Motor neuron (in vitro differentiated cells): ENCODE results near the gene FANCM. TPM values are rescaled to one million over a fixed set of nuclear protein-coding genes. Genes with fewer than 3 reads are reported as not detected.
A peak's percentile ranks its signal among the peaks of the same experiment; 100 is the strongest.
"Not testable (repeated sequence)": the region's sequence is repeated elsewhere in the genome, so short reads cannot be mapped to it uniquely, and the experiment has no call there.

ENCODE experiments used
- ATAC-seq, 8 experiments: fragments of 200-7000 bp; cut with Tn5 transposase; replicated peaks in 6 of 8; 2 replicates each; pipeline ENCODE4 v1.8.0; 2021; ENCODE audit warnings: mild to moderate bottlenecking in 8 of 8, moderate library complexity in 8 of 8
- H3K27ac ChIP-seq, 2 donors: fragments of 250-450 bp; sonication (Bioruptor Pico); 2 replicates each; pipeline ENCODE4 v1.9.0; 2021; ENCODE audit warnings: antibody characterized with exemption in 2 of 2, mild to moderate bottlenecking in 2 of 2, moderate library complexity in 1 of 2
- H3K4me1 ChIP-seq, 2 donors: fragments of 250-450 bp; sonication (Bioruptor Pico); replicated peaks in 1 of 2; 2 replicates each; pipeline ENCODE4 v1.6.1; 2021; ENCODE audit warnings: antibody characterized with exemption in 2 of 2, mild to moderate bottlenecking in 2 of 2, moderate library complexity in 1 of 2
- H3K4me3 ChIP-seq, 5 donors: fragments of 250-450 bp; sonication (Bioruptor Pico); 2 replicates each; pipeline ENCODE4 v1.9.0; 2021; ENCODE audit warnings: antibody characterized with exemption in 5 of 5, mild to moderate bottlenecking in 5 of 5, moderate library complexity in 4 of 5
- WGBS, 10 experiments: fragments of 450-650 bp; shearing (Covaris generic); methylation state at CpG; one replicate each; pipeline ENCODE4 v1.0.0; 2022; 5-methylcytosine and 5-hydroxymethylcytosine counted together
- in situ Hi-C, 9 experiments: fragments of 400-800 bp; cut with MboI; loops; one replicate each; pipeline ENCODE4 v1.15.0; 2021; ENCODE audit warnings: low sequenced_read_pairs in 9 of 9, low pct_unique_long_range_greater_than_20kb in 2 of 9; ENCODE audit not compliant: unreplicated experiment in 9 of 9
- total RNA-seq, 8 experiments: library from RNA; unstranded; fragments of 300-600 nt; gene quantifications; 2 replicates each; pipeline versions ENCODE4 v1.2.3 to v1.2.4, GENCODE V29; 2022

FANCM gene
- total RNA-seq, 8 experiments from 2014 or later = 2.6 to 13.1 (median 5.4) TPM

DNA sequence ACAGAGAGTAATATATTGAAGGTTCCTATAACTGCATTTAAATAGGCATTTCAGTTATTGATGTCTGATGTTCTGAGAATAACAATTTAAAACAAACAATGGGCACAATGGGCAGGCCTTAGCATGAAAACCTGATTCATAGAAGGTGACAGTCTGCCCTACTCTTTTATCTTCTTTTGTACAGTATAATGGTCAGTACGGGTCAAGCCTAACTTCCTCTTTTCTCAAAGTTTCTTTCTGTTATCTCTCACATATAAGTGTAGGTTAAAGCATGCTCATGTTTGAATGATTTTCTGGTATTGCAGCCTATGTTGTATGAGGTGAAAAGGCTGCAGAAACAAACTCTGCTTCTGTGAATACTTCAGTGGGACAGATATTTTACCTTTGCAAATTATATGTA lies 15.6 kb upstream of the FANCM start:
- no peak for ATAC-seq
- 67 to 100% (median 100%) methylated on average over 1 of the region's 1 CpG; no CpG with 5 or more reads in 3 of the 10 experiments for WGBS, 10 experiments

DNA sequence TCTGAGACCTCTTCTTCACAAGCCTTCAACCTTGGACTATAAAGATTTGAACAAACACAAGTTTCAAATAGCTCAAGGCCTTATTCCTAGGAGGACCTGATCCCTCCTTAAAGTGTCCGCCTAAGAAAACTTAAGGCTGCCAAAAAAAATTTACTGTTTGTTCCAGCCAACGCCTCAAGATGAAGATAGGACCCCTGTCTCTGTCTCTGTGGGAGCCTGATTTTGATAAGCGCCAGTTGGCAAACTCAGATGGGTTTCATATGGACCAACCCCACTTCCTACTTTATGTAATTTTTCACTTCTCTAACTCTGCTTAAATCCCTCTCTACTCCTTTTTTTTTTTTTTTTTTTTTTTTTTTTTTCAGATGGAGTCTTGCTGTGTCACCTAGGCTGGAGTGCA lies 12.5 kb upstream of the FANCM start:
- no peak overlapping the region for H3K27ac ChIP-seq
- in situ Hi-C loops = no loop called here
- no peak overlapping the region for H3K4me3 ChIP-seq
- H3K4me1 ChIP-seq = no peaks in the 10 kb centered on the region
- ATAC-seq = no peak
- 90 to 100% (median 100%) methylated on average over 1 to 3 of the region's 3 CpGs; no CpG with 5 or more reads in 3 of the 10 experiments for WGBS, 10 experiments

More for the DNA sequence above, 15.6 kb upstream of the FANCM start:
- no peak overlapping the region for H3K27ac ChIP-seq
- in situ Hi-C loops = no loop called here
- H3K4me1 ChIP-seq = no peaks in the 10 kb centered on the region
- no peak overlapping the region for H3K4me3 ChIP-seq

DNA sequence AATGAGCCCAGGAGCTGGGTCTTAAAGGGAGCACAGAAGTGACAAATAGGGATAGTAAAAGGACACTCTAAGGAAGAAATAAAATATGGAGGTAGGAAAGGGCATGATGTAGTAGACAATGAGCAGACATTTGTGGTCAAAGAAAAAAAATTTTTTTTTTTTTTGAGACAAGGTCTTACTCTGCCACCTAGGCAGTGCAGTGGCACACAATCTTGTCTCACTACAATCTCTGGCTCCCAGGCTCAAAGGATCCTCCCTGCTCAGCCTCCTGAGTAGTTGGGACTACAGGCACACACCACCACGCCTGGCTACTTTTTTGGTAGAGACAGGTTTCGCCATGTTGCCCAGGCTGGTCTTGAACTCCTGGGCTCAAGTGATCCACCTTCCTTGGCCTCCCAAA lies 10.0 kb upstream of the FANCM start:
- 100% methylated on average over 1 to 2 of the region's 2 CpGs; no CpG with 5 or more reads in 7 of the 10 experiments for WGBS, 10 experiments

GRCh38 chr14:45128963-45129629 lies 6.6 kb upstream of the FANCM start:
- in situ Hi-C loops = no loop called here
- Histone ChIP-seq H3K27ac (no peak overlapping the region), H3K4me3 (no peak overlapping the region), H3K4me1 (peaks cover 5% of the 10 kb centered on the region in 2 donors)
- no peak for ATAC-seq
- WGBS, 10 experiments = 56 to 100% (median 82%) methylated on average over 1 of the region's 1 CpG; no CpG with 5 or more reads in 2 of the 10 experiments

More for the DNA sequence above, 10.0 kb upstream of the FANCM start:
- Histone ChIP-seq H3K27ac (no peak overlapping the region), H3K4me3 (no peak overlapping the region), H3K4me1 (no peaks in the 10 kb centered on the region)
- in situ Hi-C loops = no loop called here
- ATAC-seq = no peak

DNA sequence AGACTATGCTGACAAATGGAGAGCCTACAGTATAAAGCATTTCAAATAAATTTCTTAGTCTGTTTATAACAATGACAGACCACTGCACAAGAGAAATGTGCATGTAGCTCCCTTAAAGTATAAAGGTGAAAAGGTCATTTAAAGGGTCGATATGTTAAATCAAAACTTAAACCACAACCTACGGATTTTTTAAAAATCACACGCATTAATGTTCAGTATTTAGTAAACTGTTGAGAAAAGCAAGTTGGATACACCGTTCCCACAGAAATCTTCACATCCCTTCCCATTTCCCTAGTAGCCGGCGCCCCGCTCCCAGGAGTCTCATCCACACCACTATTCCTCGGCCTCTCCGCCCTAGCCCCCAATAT lies 2.1 kb upstream of the FANCM start:
- 0 to 17% (median 0%) methylated on average over 1 to 7 of the region's 9 CpGs; no CpG with 5 or more reads in 1 of the 10 experiments for WGBS, 10 experiments
- in situ Hi-C loops = no loop called here

DNA sequence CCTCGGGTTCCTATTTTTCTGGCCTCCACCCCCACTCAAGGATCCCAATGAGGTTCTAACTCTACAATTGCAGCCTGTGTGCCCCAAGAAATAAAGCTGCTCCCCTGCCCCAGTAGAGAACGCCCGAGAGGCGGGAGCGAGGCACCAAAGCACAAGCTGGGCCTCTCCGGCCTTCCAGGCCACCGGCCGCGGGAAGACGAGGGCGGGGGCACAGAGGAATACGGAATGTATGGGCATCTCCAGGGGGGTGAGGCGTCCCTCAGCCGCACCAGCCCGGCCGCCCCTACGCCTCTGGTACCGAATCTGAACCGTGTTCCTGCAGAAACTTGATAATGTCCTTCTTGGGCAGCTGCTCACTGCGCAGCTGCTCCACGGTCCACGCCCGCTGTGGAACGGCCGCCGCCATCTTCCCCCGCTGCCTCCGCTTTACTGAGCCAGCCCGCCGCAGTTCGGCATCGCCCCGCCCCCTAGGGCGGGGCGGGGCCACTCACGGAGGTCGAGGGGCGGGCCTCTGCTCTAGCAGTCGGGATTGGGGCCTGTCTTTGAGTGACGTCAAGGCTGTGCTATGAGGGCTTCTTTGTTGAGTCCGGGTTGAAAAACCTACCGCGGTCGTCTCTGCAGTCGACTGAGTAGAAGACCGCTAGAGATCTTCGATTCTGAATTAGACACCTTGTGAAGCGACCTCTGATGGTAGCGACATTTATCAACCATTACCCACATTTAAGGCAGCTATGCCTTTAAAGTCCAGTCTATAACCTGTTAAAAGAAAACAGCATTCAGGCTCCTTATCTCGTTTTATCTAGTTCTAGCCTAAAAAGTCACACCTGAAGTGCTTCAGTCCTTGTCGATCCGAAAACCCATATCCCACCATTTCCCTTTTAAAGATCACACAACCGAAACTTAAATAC lies 1.4 kb upstream of the FANCM start, which contains the start of gene FKBP3:
FKBP3 (minus strand) TSS at position 431 of the 908 bp plus-strand sequence; CDS start at position 406, 25 bp downstream.
- peak within 1 kb of the TSS; percentile 97 for H3K27ac ChIP-seq
- WGBS, 10 experiments = 0 to 3% (median 0%) methylated on average over 1 to 10 of the region's 53 CpGs; no CpG with 5 or more reads in 2 of the 10 experiments

More for the DNA sequence above, 2.1 kb upstream of the FANCM start:
- H3K4me1 ChIP-seq = peaks cover 7 to 9% of the 10 kb centered on the region in 2 donors
- peak in 4 of 8 experiments; percentile 1 to 15 (median 4) for ATAC-seq
- peak overlapping the region; percentile 64 to 93 (median 85) for H3K4me3 ChIP-seq
- H3K27ac ChIP-seq = peak overlapping the region; percentile 97

GRCh38 chr14:45135156-45135555 lies 574 bp upstream of the FANCM start:
- WGBS, 10 experiments = 0 to 3% (median 0%) methylated on average over 2 to 7 of the region's 7 CpGs
- in situ Hi-C loops = no loop called here
- H3K27ac ChIP-seq = peak overlapping the region; percentile 11 to 30
- peak overlapping the region; percentile 64 to 93 (median 85) for H3K4me3 ChIP-seq
- no peak for ATAC-seq
- H3K4me1 ChIP-seq = peaks cover 7 to 12% of the 10 kb centered on the region in 2 donors

More for the DNA sequence above, 1.4 kb upstream of the FANCM start, which contains the start of gene FKBP3:
- in situ Hi-C loops = no loop called here
- ATAC-seq = peak; percentile 81 to 93 (median 90)
- H3K4me3 ChIP-seq = peak within 1 kb of the TSS; percentile 64 to 93 (median 85)
- peaks cover 7 to 12% of the 10 kb centered on the region in 2 donors for H3K4me1 ChIP-seq

DNA sequence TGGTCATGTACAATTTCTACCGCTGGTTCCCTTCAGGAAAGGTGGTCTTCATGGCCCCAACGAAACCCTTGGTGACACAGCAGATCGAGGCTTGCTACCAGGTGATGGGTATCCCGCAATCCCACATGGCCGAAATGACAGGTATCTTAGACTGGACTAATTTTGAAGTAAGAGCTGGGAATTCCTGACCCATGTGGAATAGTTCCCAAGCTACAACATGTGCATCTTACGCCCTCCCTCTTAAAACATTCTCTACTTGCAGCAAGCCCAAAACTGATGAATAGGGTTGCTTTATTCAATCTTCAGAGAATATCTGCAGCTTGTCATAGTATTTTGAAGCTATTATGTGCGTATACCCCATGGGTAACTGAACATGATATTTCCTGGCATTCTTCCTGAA lies 669 bp downstream of the FANCM start:
- no peak for ATAC-seq
- peaks cover 7 to 12% of the 10 kb centered on the region in 2 donors for H3K4me1 ChIP-seq
- H3K27ac ChIP-seq = peak overlapping the region in 1 of 2 donors; percentile 15
- WGBS, 10 experiments = 0 to 20% (median 1%) methylated on average over 1 to 6 of the region's 7 CpGs; no CpG with 5 or more reads in 4 of the 10 experiments
- peak overlapping the region; percentile 64 to 93 (median 85) for H3K4me3 ChIP-seq
- in situ Hi-C loops = no loop called here

DNA sequence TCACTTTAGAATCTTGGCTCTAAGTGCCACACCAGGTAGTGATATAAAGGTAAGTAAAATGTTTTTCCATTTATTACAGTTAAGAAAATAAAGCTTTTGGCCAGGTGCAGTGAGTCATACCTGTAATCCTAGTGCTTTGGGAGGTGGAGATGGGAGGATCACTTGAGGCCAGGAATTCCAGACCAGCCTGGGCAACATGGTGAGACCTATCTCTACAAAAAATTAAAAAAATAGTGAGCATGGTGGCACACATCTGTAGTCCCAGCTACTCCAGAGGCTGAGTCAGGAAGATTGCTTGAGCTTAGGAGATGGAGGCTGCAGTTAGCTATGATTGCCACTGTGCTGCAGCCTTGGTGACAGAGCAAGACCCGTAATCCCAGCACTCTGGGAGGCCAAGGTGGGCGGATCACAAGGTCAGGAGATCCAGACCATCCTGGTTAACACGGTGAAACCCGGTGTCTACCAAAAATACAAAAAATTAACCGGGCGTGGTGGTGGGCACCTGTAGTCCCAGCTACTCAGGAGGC lies 5.0 kb downstream of the FANCM start:
- peaks cover 2 to 7% of the 10 kb centered on the region in 2 donors for H3K4me1 ChIP-seq
- 86 to 100% (median 100%) methylated on average over 2 to 6 of the region's 6 CpGs; no CpG with 5 or more reads in 3 of the 10 experiments for WGBS, 10 experiments
- no peak overlapping the region for H3K4me3 ChIP-seq
- no peak for ATAC-seq
- no peak overlapping the region for H3K27ac ChIP-seq
- in situ Hi-C loops = no loop called here

GRCh38 chr14:45142083-45142482 lies 6.4 kb downstream of the FANCM start:
- H3K4me1 ChIP-seq, in situ Hi-C loops, H3K27ac ChIP-seq, ATAC-seq, H3K4me3 ChIP-seq: not testable (repeated sequence)
- 86 to 100% (median 95%) methylated on average over 1 to 5 of the region's 8 CpGs; no CpG with 5 or more reads in 2 of the 10 experiments for WGBS, 10 experiments

DNA sequence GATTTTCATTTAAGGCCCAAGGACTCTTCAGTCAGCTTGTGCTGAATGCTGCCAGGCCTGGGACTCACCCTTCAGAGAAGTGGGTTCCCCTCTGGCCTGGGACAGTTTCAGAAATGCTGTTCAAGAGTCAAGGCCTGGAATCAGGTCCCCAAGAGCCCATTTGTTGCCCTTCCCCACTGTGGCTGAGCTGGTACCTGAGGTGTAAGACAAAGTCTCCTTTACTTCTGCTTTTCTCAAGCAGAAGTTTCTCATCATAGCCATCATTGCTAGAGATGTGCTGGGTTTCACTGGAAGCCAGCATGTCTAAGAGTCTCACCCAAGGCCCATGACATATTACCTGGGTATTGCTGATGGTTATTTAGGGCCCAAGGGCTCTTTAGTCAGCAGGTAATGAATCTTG lies 8.9 kb downstream of the FANCM start:
- Histone ChIP-seq H3K4me1 (no peaks in the 10 kb centered on the region), H3K4me3 (no peak overlapping the region), H3K27ac (no peak overlapping the region)
- in situ Hi-C loops = no loop called here
- no peak for ATAC-seq

DNA sequence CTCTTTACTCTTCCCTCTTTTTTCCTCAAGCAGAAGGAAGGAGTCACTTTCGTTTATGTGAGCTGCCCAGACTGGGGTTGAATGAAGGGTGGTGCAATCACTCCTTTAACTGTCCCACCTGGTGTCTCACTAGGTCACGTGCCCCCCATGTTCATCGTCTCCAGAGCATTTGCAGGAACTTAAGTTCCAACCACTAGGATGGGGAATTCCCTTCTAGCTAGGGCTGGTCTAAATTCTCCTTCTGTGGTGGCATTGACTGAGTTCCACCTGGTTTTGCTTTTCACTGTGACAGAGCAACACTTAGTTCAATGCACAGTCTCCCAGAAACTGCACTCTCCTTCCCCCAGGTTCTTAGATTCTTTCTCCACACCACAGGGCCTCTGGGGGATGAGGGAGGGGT lies 9.5 kb downstream of the FANCM start:
- Histone ChIP-seq H3K4me3 (no peak overlapping the region), H3K4me1 (no peaks in the 10 kb centered on the region), H3K27ac (no peak overlapping the region)
- 60 to 100% (median 91%) methylated on average over 1 to 2 of the region's 3 CpGs; no CpG with 5 or more reads in 6 of the 10 experiments for WGBS, 10 experiments
- ATAC-seq = no peak
- in situ Hi-C loops = no loop called here

- Histone ChIP-seq H3K4me1 (no peaks in the 10 kb centered on the region), H3K27ac (no peak overlapping the region), H3K4me3 (no peak overlapping the region)
- ATAC-seq = no peak
- 67 to 100% (median 100%) methylated on average over 1 to 3 of the region's 3 CpGs; no CpG with 5 or more reads in 1 of the 10 experiments for WGBS, 10 experiments
- in situ Hi-C loops = no loop called here
These were observed 13.9 kb downstream of the FANCM start for GRCh38 chr14:45149602-45150001.
